Activated naive CD8-positive, alpha-beta T cell treated with anti-CD3 and anti-CD28 coated beads, Interleukin-2, amount 10 ng/mL, durations not matched to agents 7 days and 5 days (primary cell): ENCODE results near the gene UNC119B. TPM values are rescaled to one million over a fixed set of nuclear protein-coding genes. Genes with fewer than 3 reads are reported as not detected.
"Not testable (repeated sequence)": the region's sequence is repeated elsewhere in the genome, so short reads cannot be mapped to it uniquely, and the experiment has no call there.

Experiments used
- ATAC-seq: fragments of 150-1000 bp; cut with Tn5 transposase; one replicate; pipeline ENCODE4 v1.10.0; 2021; ENCODE audit warnings: low read depth, moderate library complexity
- POLR2A ChIA-PET: fragments of 350-600 bp; sonication (Branson Sonifier 250); formaldehyde crosslinking; loops from one replicate; lab custom pipeline; 2021; ENCODE audit warnings: antibody characterized with exemption; lab: Charles Lee
- DNase-seq: peaks from one replicate; pipeline ENCODE4 v3.0.0; 2021
- H3K27ac Mint-ChIP-seq: one replicate; pipeline ENCODE4 v1.8.0; 2022; ENCODE audit warnings: mild to moderate bottlenecking, mixed read lengths
- H3K27me3 Mint-ChIP-seq: one replicate; pipeline ENCODE4 v1.8.0; 2022; ENCODE audit warnings: mild to moderate bottlenecking, moderate library complexity, mixed read lengths
- H3K36me3 Mint-ChIP-seq: one replicate; pipeline ENCODE4 v1.8.0; 2021; ENCODE audit warnings: mild to moderate bottlenecking, mixed read lengths
- H3K4me1 Mint-ChIP-seq: one replicate; pipeline ENCODE4 v1.8.0; 2021; ENCODE audit warnings: mixed read lengths
- H3K4me3 Mint-ChIP-seq: one replicate; pipeline ENCODE4 v1.8.0; 2022; ENCODE audit warnings: mild to moderate bottlenecking, moderate library complexity, mixed read lengths
- H3K9me3 Mint-ChIP-seq: one replicate; pipeline ENCODE4 v1.8.0; 2021; ENCODE audit warnings: mixed read lengths
- total RNA-seq, 2 experiments: library from RNA; stranded (reverse); gene quantifications; one replicate each; pipeline ENCODE4 v1.2.3, GENCODE V29; 2021

Gene UNC119B
- total RNA-seq, 2 experiments from 2014 or later, result 19.5 to 23.7 TPM

DNA sequence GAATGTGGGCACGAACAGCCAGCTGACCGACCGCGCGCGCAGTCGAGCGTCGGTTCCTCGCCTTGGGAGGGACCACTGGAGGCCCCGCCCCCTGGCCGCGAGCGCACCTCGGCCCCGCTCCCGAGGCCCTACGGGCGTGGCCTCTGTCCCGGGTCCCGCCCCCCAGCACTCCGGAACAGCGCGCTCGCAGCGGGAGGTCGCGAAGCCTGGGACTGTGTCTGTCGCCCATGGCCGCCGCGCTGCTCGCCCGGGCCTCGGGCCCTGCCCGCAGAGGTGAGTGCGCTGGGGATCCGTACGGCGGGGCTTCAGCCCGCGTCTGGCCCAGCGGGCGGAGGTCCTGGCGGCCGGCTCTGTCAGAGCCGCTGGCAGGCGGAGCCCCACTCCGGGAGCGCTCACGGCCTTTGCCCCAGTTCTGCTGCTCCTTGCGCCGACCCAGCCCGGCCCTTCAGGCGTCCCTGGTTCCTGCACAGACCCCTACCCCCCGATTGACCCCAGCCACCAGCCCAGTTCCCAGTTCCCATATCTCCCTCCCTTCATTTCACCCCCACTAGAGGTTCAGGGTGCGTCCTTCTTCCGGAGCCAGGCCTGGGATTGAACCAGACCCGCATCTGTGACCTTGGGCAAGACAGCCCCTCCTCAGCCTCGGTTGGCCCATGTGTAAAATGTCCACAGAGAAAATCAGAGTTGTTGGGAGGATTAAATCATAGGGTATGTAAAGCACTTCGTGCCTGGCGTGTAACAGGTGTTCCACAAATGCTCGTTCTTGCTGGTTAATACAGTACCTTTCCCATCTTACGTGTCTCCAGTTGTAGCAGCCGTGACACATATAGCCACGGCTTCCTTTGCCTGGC, 15.6 kb downstream of the UNC119B start, which contains the start of gene ACADS:
TSS of gene ACADS (plus strand) at position 168 of the 851 bp plus-strand sequence. CDS start at position 228, 60 bp downstream.
- H3K27ac Mint-ChIP-seq, result peak within 1 kb of the TSS; percentile 83
- H3K4me1 Mint-ChIP-seq, result peaks cover 15% of the 10 kb centered on the region
- ATAC-seq (peak; percentile 100), DNase-seq (peak; percentile 96)
- H3K36me3 Mint-ChIP-seq, result peaks cover 24% of the 10 kb centered on the region
- POLR2A ChIA-PET, result interaction anchor here (1.0 kb wide), 1 partner anchor 11 kb away, joined by 3 read pairs; no protein-coding TSS in a partner anchor
- no peaks in the 10 kb centered on the region for H3K27me3 Mint-ChIP-seq
- no peaks in the 10 kb centered on the region for H3K9me3 Mint-ChIP-seq
- peak within 1 kb of the TSS; percentile 96 for H3K4me3 Mint-ChIP-seq

- no peak for DNase-seq
- Mint-ChIP-seq H3K27ac (peak overlapping the region; percentile 83), H3K4me1 (peaks cover 14% of the 10 kb centered on the region), H3K9me3 (no peaks in the 10 kb centered on the region), H3K4me3 (peak overlapping the region; percentile 96), H3K27me3 (no peaks in the 10 kb centered on the region), H3K36me3 (peaks cover 20% of the 10 kb centered on the region)
- POLR2A ChIA-PET, result no interaction called here
- ATAC-seq, result no peak
Measured at GRCh38 chr12:120726510-120726793, 16.2 kb downstream of the UNC119B start.

DNA sequence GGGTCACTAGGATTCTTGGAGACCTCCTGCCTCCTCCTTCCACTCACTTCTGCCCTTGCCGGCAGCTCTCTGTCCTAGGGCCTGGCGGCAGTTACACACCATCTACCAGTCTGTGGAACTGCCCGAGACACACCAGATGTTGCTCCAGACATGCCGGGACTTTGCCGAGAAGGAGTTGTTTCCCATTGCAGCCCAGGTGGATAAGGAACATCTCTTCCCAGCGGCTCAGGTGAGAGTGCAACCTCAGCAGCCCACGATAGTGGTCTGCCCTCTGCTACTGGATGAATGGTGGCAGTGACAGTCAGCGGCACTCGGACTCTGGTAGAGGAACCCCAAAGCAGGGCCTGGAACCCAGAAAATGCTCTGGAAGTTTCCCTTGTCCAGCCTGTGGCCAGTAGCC, 16.7 kb downstream of the UNC119B start:
- Mint-ChIP-seq H3K27me3 (no peaks in the 10 kb centered on the region), H3K36me3 (peaks cover 20% of the 10 kb centered on the region), H3K4me3 (no peak overlapping the region), H3K4me1 (peaks cover 14% of the 10 kb centered on the region), H3K27ac (no peak overlapping the region), H3K9me3 (no peaks in the 10 kb centered on the region)
- DNase-seq, result no peak
- POLR2A ChIA-PET, result no interaction called here
- ATAC-seq, result no peak

DNA sequence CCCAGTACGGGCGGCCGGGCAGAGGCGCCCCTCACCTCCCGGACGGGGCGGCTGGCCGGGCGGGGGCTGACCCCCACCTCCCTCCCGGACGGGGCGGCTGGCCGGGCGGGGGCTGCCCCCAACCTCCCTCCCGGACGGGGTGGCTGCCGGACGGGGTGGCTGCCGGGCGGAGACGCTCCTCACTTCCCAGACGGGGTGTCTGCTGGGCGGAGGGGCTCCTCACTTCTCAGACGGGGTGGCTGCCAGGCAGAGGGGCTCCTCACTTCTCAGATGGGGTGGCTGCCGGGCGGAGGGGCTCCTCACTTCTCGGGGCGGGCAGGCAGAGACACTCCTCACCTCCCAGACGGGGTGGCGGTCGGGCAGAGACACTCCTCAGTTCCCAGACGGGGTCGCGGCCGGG, 21.9 kb downstream of the UNC119B start:
- H3K27me3 Mint-ChIP-seq, H3K27ac Mint-ChIP-seq, H3K4me1 Mint-ChIP-seq, DNase-seq, H3K4me3 Mint-ChIP-seq, POLR2A ChIA-PET, ATAC-seq, H3K9me3 Mint-ChIP-seq: not testable (repeated sequence)
- peaks cover 19% of the 10 kb centered on the region for H3K36me3 Mint-ChIP-seq

DNA sequence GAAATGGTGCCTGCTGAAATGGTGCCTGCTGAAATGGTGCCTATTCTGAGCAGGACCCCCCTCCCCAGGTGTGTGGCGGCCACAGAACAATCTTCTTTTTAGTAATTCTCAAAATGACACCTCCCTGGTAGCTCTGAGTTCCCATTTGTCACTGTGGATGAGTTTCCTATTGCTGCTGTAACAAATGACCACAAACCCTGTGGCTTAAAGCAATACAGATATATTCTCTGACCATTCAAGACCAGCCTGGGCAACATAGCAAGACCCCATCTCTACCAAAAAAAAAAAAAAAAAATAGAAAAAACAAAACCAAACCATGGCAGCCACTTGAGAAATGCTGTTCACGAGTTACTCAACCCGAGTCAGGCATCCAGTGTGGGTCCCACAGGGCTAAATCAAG, 23.3 kb downstream of the UNC119B start:
- ATAC-seq (no peak), DNase-seq (no peak)
- H3K4me1 Mint-ChIP-seq, result no peaks in the 10 kb centered on the region
- H3K4me3 Mint-ChIP-seq, result no peak overlapping the region
- POLR2A ChIA-PET, result no interaction called here
- no peak overlapping the region for H3K27ac Mint-ChIP-seq
- H3K36me3 Mint-ChIP-seq, result peaks cover 17% of the 10 kb centered on the region
- H3K27me3 Mint-ChIP-seq, result no peaks in the 10 kb centered on the region
- H3K9me3 Mint-ChIP-seq, result no peaks in the 10 kb centered on the region

DNA sequence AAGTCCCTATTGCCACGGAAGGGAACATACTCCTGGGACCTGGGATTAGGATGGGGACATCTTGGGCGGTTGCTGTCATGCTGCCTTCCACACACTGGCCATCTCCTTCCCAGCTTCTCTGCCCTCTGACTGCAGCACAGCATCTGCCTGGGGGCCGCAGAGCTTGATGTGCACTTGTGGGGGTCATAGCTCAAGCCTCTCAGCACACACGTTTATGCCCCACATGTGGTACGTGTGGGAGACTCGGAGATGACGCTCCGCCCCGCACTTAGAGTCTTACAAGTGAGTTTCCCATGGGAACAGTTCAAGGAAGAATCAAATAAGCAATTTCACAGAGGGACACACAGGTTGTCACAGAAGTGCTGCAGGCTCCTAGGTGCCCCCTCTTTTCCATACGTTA, 24.0 kb downstream of the UNC119B start:
- ATAC-seq, result no peak
- Mint-ChIP-seq H3K9me3 (no peaks in the 10 kb centered on the region), H3K36me3 (peaks cover 17% of the 10 kb centered on the region), H3K4me3 (no peak overlapping the region), H3K27ac (no peak overlapping the region), H3K4me1 (no peaks in the 10 kb centered on the region), H3K27me3 (no peaks in the 10 kb centered on the region)
- DNase-seq, result no peak
- POLR2A ChIA-PET, result no interaction called here

GRCh38 chr12:120735181-120735580, 24.9 kb downstream of the UNC119B start:
- ATAC-seq, result no peak
- H3K4me3 Mint-ChIP-seq, result no peak overlapping the region
- POLR2A ChIA-PET, result no interaction called here
- no peaks in the 10 kb centered on the region for H3K27me3 Mint-ChIP-seq
- DNase-seq, result no peak
- H3K4me1 Mint-ChIP-seq, result no peaks in the 10 kb centered on the region
- no peaks in the 10 kb centered on the region for H3K9me3 Mint-ChIP-seq
- H3K27ac Mint-ChIP-seq, result no peak overlapping the region
- peaks cover 11% of the 10 kb centered on the region for H3K36me3 Mint-ChIP-seq

DNA sequence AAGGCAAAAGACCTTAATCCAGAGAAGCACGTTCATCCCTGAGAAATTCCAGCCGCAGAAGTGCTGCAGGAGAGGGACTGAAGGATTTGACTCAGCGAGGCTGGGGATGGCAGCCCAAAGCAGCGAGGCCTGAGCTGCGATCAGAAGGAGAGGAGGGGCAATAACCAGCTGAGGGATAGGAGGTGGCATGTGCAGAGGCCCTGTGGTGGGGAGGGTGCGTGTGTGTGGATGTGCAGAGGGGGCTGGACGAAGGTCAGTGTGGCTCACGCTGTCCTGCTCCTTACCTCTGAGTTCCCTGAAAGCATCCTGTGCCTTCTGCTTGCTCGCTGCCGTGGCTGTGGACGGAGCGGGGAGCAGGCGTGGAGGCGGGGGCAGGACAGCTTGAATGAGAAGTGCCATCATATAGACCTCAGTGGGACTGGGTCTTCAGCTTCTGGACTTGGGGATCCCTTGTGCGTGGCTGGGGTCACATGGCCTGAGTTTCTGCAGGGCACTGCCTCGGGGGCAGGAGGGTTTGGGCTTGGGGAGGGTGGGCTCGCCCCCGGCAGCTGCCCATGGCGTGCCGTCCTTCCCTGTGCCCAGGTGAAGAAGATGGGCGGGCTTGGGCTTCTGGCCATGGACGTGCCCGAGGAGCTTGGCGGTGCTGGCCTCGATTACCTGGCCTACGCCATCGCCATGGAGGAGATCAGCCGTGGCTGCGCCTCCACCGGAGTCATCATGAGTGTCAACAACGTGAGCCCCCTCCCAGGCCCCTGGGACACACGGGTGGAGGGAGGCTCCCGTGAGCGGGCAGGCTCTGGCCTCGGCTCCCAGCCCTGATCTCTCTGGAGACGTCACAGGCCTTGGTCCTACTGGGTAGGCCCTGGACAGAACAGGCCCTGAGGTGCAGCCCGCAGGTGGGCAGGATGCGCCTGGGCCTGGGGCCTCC, 26.4 kb downstream of the UNC119B start:
- peaks cover 6% of the 10 kb centered on the region for H3K36me3 Mint-ChIP-seq
- no peaks in the 10 kb centered on the region for H3K4me1 Mint-ChIP-seq
- ATAC-seq, result no peak
- no peak overlapping the region for H3K4me3 Mint-ChIP-seq
- no peak overlapping the region for H3K27ac Mint-ChIP-seq
- POLR2A ChIA-PET, result no interaction called here
- no peaks in the 10 kb centered on the region for H3K27me3 Mint-ChIP-seq
- DNase-seq, result no peak
- no peaks in the 10 kb centered on the region for H3K9me3 Mint-ChIP-seq

DNA sequence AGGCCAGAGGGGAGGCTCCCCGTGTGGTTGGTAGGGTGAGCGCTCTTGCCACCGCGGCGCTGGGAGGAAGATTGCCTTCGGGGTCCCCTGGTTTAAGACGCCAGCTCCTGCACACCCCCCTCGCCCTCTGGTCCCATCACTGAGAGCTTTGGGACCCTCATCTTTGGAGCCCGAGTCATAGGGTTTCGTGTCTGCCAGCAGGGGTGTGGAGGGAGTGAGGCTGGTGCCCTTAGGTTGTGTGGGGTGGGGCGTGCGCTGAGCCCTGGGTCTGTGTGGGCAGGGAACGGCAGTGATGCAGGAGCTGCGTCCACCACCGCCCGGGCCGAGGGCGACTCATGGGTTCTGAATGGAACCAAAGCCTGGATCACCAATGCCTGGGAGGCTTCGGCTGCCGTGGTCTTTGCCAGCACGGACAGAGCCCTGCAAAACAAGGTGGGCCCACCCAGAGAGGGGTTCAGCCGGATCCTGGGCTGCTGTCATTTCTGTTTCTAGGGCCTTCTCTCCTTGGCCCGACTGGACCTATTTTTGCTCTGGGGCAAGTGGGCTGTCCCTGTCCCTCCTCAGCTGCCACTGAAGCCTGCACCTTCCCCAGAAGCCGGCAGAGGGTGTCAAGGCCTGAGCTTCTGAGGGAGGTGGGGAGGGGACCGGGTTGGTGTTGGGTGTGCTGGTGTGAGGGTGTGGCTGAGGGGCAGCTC, 27.4 kb downstream of the UNC119B start:
- no peak for ATAC-seq
- Mint-ChIP-seq H3K36me3 (peaks cover 6% of the 10 kb centered on the region), H3K9me3 (no peaks in the 10 kb centered on the region), H3K4me1 (no peaks in the 10 kb centered on the region), H3K27ac (no peak overlapping the region), H3K27me3 (no peaks in the 10 kb centered on the region), H3K4me3 (no peak overlapping the region)
- POLR2A ChIA-PET, result no interaction called here
- no peak for DNase-seq

DNA sequence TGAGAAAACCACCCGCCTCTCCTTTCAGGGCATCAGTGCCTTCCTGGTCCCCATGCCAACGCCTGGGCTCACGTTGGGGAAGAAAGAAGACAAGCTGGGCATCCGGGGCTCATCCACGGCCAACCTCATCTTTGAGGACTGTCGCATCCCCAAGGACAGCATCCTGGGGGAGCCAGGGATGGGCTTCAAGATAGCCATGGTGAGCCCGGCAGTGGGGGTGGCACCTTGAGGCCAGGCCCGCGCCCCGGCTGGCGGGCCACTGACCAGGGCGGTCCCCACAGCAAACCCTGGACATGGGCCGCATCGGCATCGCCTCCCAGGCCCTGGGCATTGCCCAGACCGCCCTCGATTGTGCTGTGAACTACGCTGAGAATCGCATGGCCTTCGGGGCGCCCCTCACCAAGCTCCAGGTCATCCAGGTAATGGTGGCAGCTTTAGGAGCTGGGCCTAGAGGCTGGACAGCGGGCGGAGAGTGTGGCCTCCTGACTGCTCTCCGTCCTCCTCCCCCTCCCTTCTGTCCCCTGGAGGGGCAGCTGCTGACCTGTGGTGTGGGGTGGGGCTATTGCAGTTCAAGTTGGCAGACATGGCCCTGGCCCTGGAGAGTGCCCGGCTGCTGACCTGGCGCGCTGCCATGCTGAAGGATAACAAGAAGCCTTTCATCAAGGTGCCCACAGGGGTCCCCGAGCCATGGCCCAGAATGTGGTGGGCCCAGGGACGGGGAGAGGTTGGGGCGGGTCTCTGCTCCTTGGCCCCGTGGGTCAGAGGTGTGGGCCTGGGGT, 28.2 kb downstream of the UNC119B start:
- no peaks in the 10 kb centered on the region for H3K9me3 Mint-ChIP-seq
- peaks cover 6% of the 10 kb centered on the region for H3K36me3 Mint-ChIP-seq
- no peaks in the 10 kb centered on the region for H3K4me1 Mint-ChIP-seq
- DNase-seq (no peak), ATAC-seq (no peak)
- POLR2A ChIA-PET, result no interaction called here
- no peak overlapping the region for H3K4me3 Mint-ChIP-seq
- no peaks in the 10 kb centered on the region for H3K27me3 Mint-ChIP-seq
- H3K27ac Mint-ChIP-seq, result no peak overlapping the region

DNA sequence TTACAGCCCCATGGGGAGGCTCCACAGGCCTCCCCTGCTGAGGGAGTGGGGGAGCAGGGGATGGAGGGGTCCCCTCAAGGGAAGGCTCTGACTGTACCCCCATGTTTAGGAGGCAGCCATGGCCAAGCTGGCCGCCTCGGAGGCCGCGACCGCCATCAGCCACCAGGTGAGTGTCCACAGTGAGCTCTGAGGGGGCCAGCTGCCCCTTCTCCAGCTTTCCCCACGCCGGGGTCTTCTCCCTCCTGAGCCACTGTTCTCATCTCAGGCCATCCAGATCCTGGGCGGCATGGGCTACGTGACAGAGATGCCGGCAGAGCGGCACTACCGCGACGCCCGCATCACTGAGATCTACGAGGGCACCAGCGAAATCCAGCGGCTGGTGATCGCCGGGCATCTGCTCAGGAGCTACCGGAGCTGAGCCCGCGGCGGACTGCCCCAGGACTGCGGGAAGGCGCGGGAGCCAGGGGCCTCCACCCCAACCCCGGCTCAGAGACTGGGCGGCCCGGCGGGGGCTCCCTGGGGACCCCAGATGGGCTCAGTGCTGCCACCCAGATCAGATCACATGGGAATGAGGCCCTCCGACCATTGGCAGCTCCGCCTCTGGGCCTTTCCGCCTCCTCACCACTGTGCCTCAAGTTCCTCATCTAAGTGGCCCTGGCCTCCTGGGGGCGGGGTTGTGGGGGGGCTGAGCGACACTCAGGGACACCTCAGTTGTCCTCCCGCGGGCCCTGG, 28.9 kb downstream of the UNC119B start:
- Mint-ChIP-seq H3K36me3 (peaks cover 3% of the 10 kb centered on the region), H3K9me3 (no peaks in the 10 kb centered on the region), H3K4me3 (no peak overlapping the region), H3K27ac (no peak overlapping the region), H3K4me1 (no peaks in the 10 kb centered on the region), H3K27me3 (no peaks in the 10 kb centered on the region)
- no peak for ATAC-seq
- DNase-seq, result no peak
- POLR2A ChIA-PET, result no interaction called here

GRCh38 chr12:120739821-120740613, 29.8 kb downstream of the UNC119B start:
- H3K4me3 Mint-ChIP-seq, result no peak overlapping the region
- no peaks in the 10 kb centered on the region for H3K27me3 Mint-ChIP-seq
- no peak for DNase-seq
- no peak for ATAC-seq
- no peaks in the 10 kb centered on the region for H3K9me3 Mint-ChIP-seq
- POLR2A ChIA-PET, result no interaction called here
- no peak overlapping the region for H3K27ac Mint-ChIP-seq
- no peaks in the 10 kb centered on the region for H3K4me1 Mint-ChIP-seq
- peaks cover 2% of the 10 kb centered on the region for H3K36me3 Mint-ChIP-seq
